Natural killer cell (primary cell): ENCODE measurements around the gene TTI1. TPM values are rescaled to one million over a fixed set of nuclear protein-coding genes. Genes with fewer than 3 reads are reported as not detected.
A peak's percentile ranks its signal among the peaks of the same experiment; 100 is the strongest.

Experiments used
- ATAC-seq, 3 donors: fragments of 150-1000 bp in 2 of 3; fragments of 200-7000 bp in 1 of 3; cut with Tn5 transposase; 1 replicate in 1 of 3; 2 replicates in 2 of 3; pipeline ENCODE4 v1.10.0; 2021; ENCODE audit warnings: mild to moderate bottlenecking in 2 of 3, moderate library complexity in 2 of 3
- DNase-seq, 2 donors: peaks; one replicate each; pipeline versions ENCODE4 v3.0.0 to v3.0.0-alpha.2; 2013 to 2021; ENCODE audit warnings: mixed read lengths in 1 of 2
- H3K27ac ChIP-seq: one replicate; pipeline ENCODE4 v1.5.1; 2013; ENCODE audit warnings: mild to moderate bottlenecking, low read length
- H3K27me3 ChIP-seq: one replicate; pipeline ENCODE4 v1.6.1; 2013; ENCODE audit warnings: low read length; ENCODE audit not compliant: control insufficient read depth, insufficient read depth
- H3K36me3 ChIP-seq: one replicate; pipeline ENCODE4 v1.6.1; 2013; ENCODE audit warnings: low read length; ENCODE audit not compliant: control insufficient read depth, insufficient read depth
- H3K4me1 ChIP-seq: one replicate; pipeline ENCODE4 v1.6.1; 2013; ENCODE audit warnings: low read length; ENCODE audit not compliant: control insufficient read depth, insufficient read depth
- H3K4me3 ChIP-seq: one replicate; pipeline ENCODE4 v1.5.1; 2013; ENCODE audit warnings: low read length
- H3K9me3 ChIP-seq: one replicate; pipeline ENCODE4 v1.6.1; 2013; ENCODE audit warnings: low read length; ENCODE audit not compliant: control insufficient read depth, insufficient read depth
- H3K27ac Mint-ChIP-seq, 2 donors: one replicate each; pipeline ENCODE4 v1.8.0; 2022; ENCODE audit warnings: mild to moderate bottlenecking in 2 of 2, mixed read lengths in 2 of 2, moderate library complexity in 1 of 2
- H3K27me3 Mint-ChIP-seq, 2 donors: one replicate each; pipeline ENCODE4 v1.8.0; 2022; ENCODE audit warnings: low read depth in 2 of 2, mixed read lengths in 2 of 2
- H3K36me3 Mint-ChIP-seq: one replicate; pipeline ENCODE4 v1.8.0; 2022; ENCODE audit warnings: mixed read lengths
- H3K4me1 Mint-ChIP-seq, 2 donors: one replicate each; pipeline ENCODE4 v1.8.0; 2022; ENCODE audit warnings: mixed read lengths in 2 of 2
- H3K4me3 Mint-ChIP-seq: one replicate; pipeline ENCODE4 v1.8.0; 2022; ENCODE audit warnings: mild to moderate bottlenecking, moderate library complexity, mixed read lengths
- H3K9me3 Mint-ChIP-seq, 2 donors: one replicate each; pipeline ENCODE4 v1.8.0; 2022; ENCODE audit warnings: mixed read lengths in 2 of 2
- CTCF ChIP-seq: fragments of 200-600 bp; IDR thresholded peaks from one replicate; pipeline ENCODE4 v1.8.0; 2022; ENCODE audit warnings: antibody characterized with exemption
- WGBS: methylation state at CpG from one replicate; pipeline ENCODE4 v1.1.7; 2013; ENCODE audit warnings: missing lambda C conversion rate; ENCODE audit not compliant: insufficient coverage; 5-methylcytosine and 5-hydroxymethylcytosine counted together
- intact Hi-C: fragments of 100-400 bp; cut with micrococcal nuclease; formaldehyde crosslinking; loops from one replicate; pipeline ENCODE4 v1.14.2; 2022
- total RNA-seq, 4 donors: library from RNA; stranded (reverse); fragments of 120-200 nt in 1 of 4; gene quantifications; one replicate each; pipeline versions ENCODE4 v1.2.3 to v1.2.4, GENCODE V29; 2013 to 2022

TTI1 gene
- total RNA-seq, 3 donors from 2014 or later (not counting 1 experiment from before 2014, with no cell fraction given): 15.9 to 23.9 (median 18.9) TPM

DNA sequence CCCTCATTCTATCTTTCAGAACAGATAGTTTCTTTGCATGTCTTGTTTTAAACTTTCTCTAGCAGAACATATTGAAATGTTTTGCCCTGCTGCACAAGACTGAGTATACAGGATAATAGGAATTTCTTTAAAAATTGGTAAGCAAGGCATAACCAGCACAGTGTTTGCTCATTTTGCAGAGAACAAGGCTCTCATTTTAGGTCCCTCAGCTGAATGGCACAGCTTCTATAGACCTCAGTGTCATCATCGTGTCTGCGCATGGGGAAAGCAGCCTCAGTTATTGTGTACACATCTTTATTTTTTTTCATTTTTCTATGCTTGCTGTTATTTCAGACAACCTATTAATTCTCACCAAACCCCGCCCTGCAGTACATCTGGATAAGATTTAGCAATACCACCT, 35.7 kb downstream of the TTI1 start:
- Histone ChIP-seq H3K9me3 (no peaks in the 10 kb centered on the region), H3K27ac (no peak overlapping the region), H3K27me3 (no peaks in the 10 kb centered on the region), H3K4me1 (peaks cover 4% of the 10 kb centered on the region), H3K4me3 (no peak overlapping the region), H3K36me3 (peaks cover 76% of the 10 kb centered on the region)
- peaks cover 42% of the 10 kb centered on the region for H3K36me3 Mint-ChIP-seq
- 98% methylated on average over 3 of the region's 3 CpGs for WGBS
- H3K27ac Mint-ChIP-seq: no peak overlapping the region
- no peaks in the 10 kb centered on the region for H3K4me1 Mint-ChIP-seq
- intact Hi-C loops: no loop called here
- no peaks in the 10 kb centered on the region for H3K27me3 Mint-ChIP-seq
- no peak overlapping the region for H3K4me3 Mint-ChIP-seq
- DNase-seq (no peak), ATAC-seq (no peak)
- no peaks in the 10 kb centered on the region for H3K9me3 Mint-ChIP-seq
- TF ChIP-seq CTCF: no peak

- Histone ChIP-seq H3K36me3 (peaks cover 65% of the 10 kb centered on the region), H3K27me3 (no peaks in the 10 kb centered on the region), H3K9me3 (no peaks in the 10 kb centered on the region), H3K4me1 (peaks cover 16% of the 10 kb centered on the region), H3K27ac (no peak overlapping the region), H3K4me3 (no peak overlapping the region)
- H3K36me3 Mint-ChIP-seq: peaks cover 38% of the 10 kb centered on the region
- 92% methylated on average over 9 of the region's 9 CpGs for WGBS
- H3K27me3 Mint-ChIP-seq: no peaks in the 10 kb centered on the region
- H3K27ac Mint-ChIP-seq: no peak overlapping the region
- H3K4me3 Mint-ChIP-seq: no peak overlapping the region
- intact Hi-C loops: no loop called here
- ATAC-seq (no peak), DNase-seq (no peak)
- no peaks in the 10 kb centered on the region for H3K9me3 Mint-ChIP-seq
- H3K4me1 Mint-ChIP-seq: peaks cover 7 to 8% of the 10 kb centered on the region in 2 donors
- no peak for TF ChIP-seq CTCF
Measured at GRCh38 chr20:37995856-37996605, 37.2 kb downstream of the TTI1 start.

- Histone ChIP-seq H3K36me3 (peaks cover 52% of the 10 kb centered on the region), H3K9me3 (no peaks in the 10 kb centered on the region), H3K4me3 (no peak overlapping the region), H3K27me3 (no peaks in the 10 kb centered on the region), H3K4me1 (peaks cover 28% of the 10 kb centered on the region), H3K27ac (no peak overlapping the region)
- Mint-ChIP-seq H3K36me3 (peaks cover 26% of the 10 kb centered on the region), H3K9me3 (no peaks in the 10 kb centered on the region), H3K27me3 (no peaks in the 10 kb centered on the region), H3K4me3 (no peak overlapping the region), H3K4me1 (peaks cover 23% of the 10 kb centered on the region in 2 donors), H3K27ac (peak overlapping the region in 1 of 2 donors; percentile 29)
- no peak for TF ChIP-seq CTCF
- intact Hi-C loops: loop anchor here (5.0 kb wide), 2 partner anchors 77 to 342 kb away; no protein-coding TSS in a partner anchor
- 92% methylated on average over 4 of the region's 4 CpGs for WGBS
- DNase-seq (no peak), ATAC-seq (no peak)
Measured at GRCh38 chr20:37994512-37994911, 38.7 kb downstream of the TTI1 start.
